HepG2 (cell line): ENCODE measurements around the gene ZNF503. TPM values are rescaled to one million over a fixed set of nuclear protein-coding genes. Genes with fewer than 3 reads are reported as not detected.

Experiments
- BCL6 ChIP-seq: IDR thresholded peaks from 2 replicates; pipeline ENCODE4 v1.6.1; 2016; ENCODE audit warnings: missing genetic modification reagents, missing compliant biosample characterization
- EEA1 ChIP-seq: sonication (generic); formaldehyde crosslinking; IDR thresholded peaks from 2 replicates; pipeline ENCODE4 v1.5.1; 2020; ENCODE audit warnings: mild to moderate bottlenecking, missing genetic modification reagents, borderline replicate concordance
- KLF9 ChIP-seq: IDR thresholded peaks from 2 replicates; pipeline ENCODE4 v1.6.1; 2016; ENCODE audit warnings: low read depth
- MED8 ChIP-seq: sonication (generic); formaldehyde crosslinking; IDR thresholded peaks from 2 replicates; pipeline ENCODE4 v1.8.1; 2023; ENCODE audit warnings: mild to moderate bottlenecking, missing genetic modification reagents; ENCODE audit not compliant: insufficient replicate concordance
- MEF2D ChIP-seq: sonication (generic); formaldehyde crosslinking; IDR thresholded peaks from 2 replicates; pipeline ENCODE4 v1.5.1; 2020; ENCODE audit warnings: mild to moderate bottlenecking, missing genetic modification reagents
- PHF8 ChIP-seq: sonication (generic); formaldehyde crosslinking; IDR thresholded peaks from 2 replicates; pipeline ENCODE4 v1.5.0; 2020; ENCODE audit warnings: missing genetic modification reagents
- POLR2AphosphoS5 ChIP-seq: IDR thresholded peaks from 2 replicates; pipeline ENCODE4 v1.6.1; 2012; ENCODE audit warnings: low read depth, low read length
- RXRB ChIP-seq: IDR thresholded peaks from 2 replicates; pipeline ENCODE4 v1.6.1; 2016; ENCODE audit warnings: borderline replicate concordance, missing genetic modification reagents, missing compliant biosample characterization
- SAP130 ChIP-seq: IDR thresholded peaks from 2 replicates; pipeline ENCODE4 v1.6.1; 2016; ENCODE audit warnings: low read depth
- SOX13 ChIP-seq, 3 experiments: fragments of 450-650 bp in 1 of 3; sonication (generic) in 1 of 3; formaldehyde crosslinking in 1 of 3; IDR thresholded peaks in 2 of 3; conservative IDR thresholded peaks in 1 of 3; 2 replicates each; pipeline versions ENCODE4 v1.5.0 to v1.6.1; 2016 to 2020; ENCODE audit warnings: antibody characterized with exemption in 1 of 3, mild to moderate bottlenecking in 1 of 3, missing compliant biosample characterization in 1 of 3, missing genetic modification reagents in 1 of 3, moderate library complexity in 1 of 3
- TEAD2 ChIP-seq: sonication (generic); formaldehyde crosslinking; IDR thresholded peaks from 2 replicates; pipeline ENCODE4 v1.9.0; 2021; ENCODE audit warnings: missing genetic modification reagents
- TSC22D2 ChIP-seq: sonication (generic); formaldehyde crosslinking; IDR thresholded peaks from 2 replicates; pipeline ENCODE4 v1.5.1; 2020; ENCODE audit warnings: missing genetic modification reagents, mild to moderate bottlenecking, borderline replicate concordance
- ZFAT ChIP-seq: sonication (generic); formaldehyde crosslinking; conservative IDR thresholded peaks from 2 replicates; pipeline ENCODE4 v1.8.1; 2023; ENCODE audit warnings: missing genetic modification reagents, inconsistent platforms
- ZMYM3 ChIP-seq: sonication (generic); formaldehyde crosslinking; IDR thresholded peaks from 2 replicates; pipeline ENCODE4 v1.5.1; 2020; ENCODE audit warnings: mild to moderate bottlenecking, missing genetic modification reagents
- ZMYM4 ChIP-seq: sonication (generic); formaldehyde crosslinking; IDR thresholded peaks from 2 replicates; pipeline ENCODE4 v1.8.1; 2023; ENCODE audit warnings: mild to moderate bottlenecking, missing genetic modification reagents
- ZNF562 ChIP-seq: sonication (generic); formaldehyde crosslinking; IDR thresholded peaks from 2 replicates; pipeline ENCODE4 v1.8.0; 2022; ENCODE audit warnings: missing genetic modification reagents, borderline replicate concordance
- ZNF616 ChIP-seq: sonication (generic); formaldehyde crosslinking; IDR thresholded peaks from 2 replicates; pipeline ENCODE4 v1.5.0; 2020; ENCODE audit warnings: low read depth, mild to moderate bottlenecking, missing genetic modification reagents
- ZNF629 ChIP-seq: sonication (generic); formaldehyde crosslinking; conservative IDR thresholded peaks from 2 replicates; pipeline ENCODE4 v1.5.0; 2020; ENCODE audit warnings: missing genetic modification reagents
- polyA plus RNA-seq, 8 experiments: library from polyadenylated mRNA; depleted of rRNA in 3 of 8; stranded (reverse) in 7 of 8; unstranded in 1 of 8; fragments of >200 nt; fragmentation: Illumina TruSeq in 4 of 8; extraction: Trizol in 4 of 8; gene quantifications; 2 replicates each; pipeline versions ENCODE4 v1.2.1 to v1.2.3, GENCODE V29; 2011 to 2016; ENCODE audit warnings: low read depth in 4 of 8, missing spikeins in 1 of 8, mixed read lengths in 1 of 8; ENCODE audit not compliant: insufficient read depth in 1 of 8
- total RNA-seq, 5 experiments: library from RNA; depleted of rRNA; stranded (reverse); fragments of >200 nt; fragmentation: Illumina TruSeq; extraction: Trizol; gene quantifications; 2 replicates each; pipeline ENCODE4 v1.2.3, GENCODE V29; 2016; ENCODE audit warnings: low read depth in 1 of 5
- TF ChIP-seq, protein P1 (sequence below): sonication (generic); formaldehyde crosslinking; IDR thresholded peaks from 2 replicates; pipeline ENCODE4 v1.5.0; 2020; ENCODE audit warnings: missing genetic modification reagents
- TF ChIP-seq, protein P2 (sequence below): IDR thresholded peaks from 2 replicates; pipeline ENCODE4 v1.6.1; 2012; ENCODE audit warnings: inconsistent platforms
- TF ChIP-seq, protein P3 (sequence below): sonication (generic); formaldehyde crosslinking; IDR thresholded peaks from 2 replicates; pipeline ENCODE4 v1.4.0; 2020; ENCODE audit warnings: mild to moderate bottlenecking, missing genetic modification reagents
- TF ChIP-seq, protein P4 (sequence below): sonication (generic); formaldehyde crosslinking; IDR thresholded peaks from 2 replicates; pipeline ENCODE4 v1.8.0; 2022; ENCODE audit warnings: missing genetic modification reagents, mild to moderate bottlenecking, moderate library complexity, borderline replicate concordance
- TF ChIP-seq, protein P5 (sequence below): IDR thresholded peaks from 2 replicates; pipeline ENCODE4 v1.6.1; 2016; ENCODE audit warnings: low read depth, borderline replicate concordance

The ZNF503 gene
- total and polyA plus RNA-seq, 2 of the 13 experiments (the other 11 are each of a cell fraction or from before 2014, with no cell fraction given): 2.7 to 8.3 TPM

DNA sequence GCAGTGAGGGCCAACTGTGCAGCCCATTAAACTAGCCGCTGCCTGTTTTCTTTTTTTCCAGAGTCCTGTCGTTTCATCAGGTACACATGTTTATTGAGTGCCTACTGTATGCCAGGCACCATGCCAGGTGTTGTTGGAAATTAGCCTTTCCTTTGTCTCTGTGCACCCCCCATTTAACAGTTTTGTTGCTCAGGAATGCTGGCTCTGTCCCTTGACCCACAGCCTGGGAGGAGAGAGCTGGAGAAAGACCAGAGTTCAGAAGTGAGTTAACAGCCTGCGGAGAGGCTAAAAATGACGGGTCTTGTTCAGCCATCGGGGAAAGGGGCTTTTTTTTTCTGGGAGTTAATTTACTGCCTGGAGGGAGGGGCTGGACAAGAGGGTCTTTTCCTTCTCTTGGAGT, 31.2 kb upstream of the ZNF503 start (continued):
- TF ChIP-seq, protein P1, sequence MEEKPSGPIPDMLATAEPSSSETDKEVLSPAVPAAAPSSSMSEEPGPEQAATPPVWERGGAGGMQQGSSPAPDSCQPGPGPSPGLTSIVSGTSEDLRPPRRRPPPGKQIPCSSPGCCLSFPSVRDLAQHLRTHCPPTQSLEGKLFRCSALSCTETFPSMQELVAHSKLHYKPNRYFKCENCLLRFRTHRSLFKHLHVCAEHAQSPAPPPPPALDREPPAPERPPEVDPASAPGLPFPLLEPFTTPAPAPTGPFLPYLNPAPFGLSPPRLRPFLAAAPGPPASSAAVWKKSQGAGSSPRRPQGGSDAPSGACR (CRISPR knock-in tag): 0 out of 2 replicates have a peak, but pooled peaks have one; percentile 41
- TF ChIP-seq ZMYM4 (0 out of 2 replicates have a peak, but pooled peaks have one; percentile 29), KLF9 (CRISPR knock-in tag) (no peak), BCL6 (CRISPR knock-in tag) (0 out of 2 replicates have a peak, but pooled peaks have one; percentile 22), MEF2D (CRISPR knock-in tag) (peak; percentile 33; the same call in 1 of the 2 replicates), ZFAT (CRISPR knock-in tag) (no peak), SAP130 (CRISPR knock-in tag) (peak; percentile 49; the same call in 1 of the 2 replicates), RXRB (CRISPR knock-in tag) (0 out of 2 replicates have a peak, but pooled peaks have one; percentile 18), TEAD2 (CRISPR knock-in tag) (no peak), TSC22D2 (CRISPR knock-in tag) (no peak), SOX13 (IDR thresholded peaks at IDR 0.05) (no peak), SOX13 (CRISPR knock-in tag; conservative IDR thresholded peaks at IDR 0.05 in 1 of 2, IDR thresholded peaks at IDR 0.05 in 1 of 2) (peak in 1 of 2 experiments; percentile 59; a peak in 2 of 4 replicates), PHF8 (CRISPR knock-in tag) (peak; percentile 4; the same call in 1 of the 2 replicates), ZNF562 (no peak), EEA1 (no peak), POLR2AphosphoS5 (0 out of 2 replicates have a peak, but pooled peaks have one; percentile 26), MED8 (CRISPR knock-in tag) (peak; percentile 7), ZNF629 (CRISPR knock-in tag) (peak; percentile 74), ZMYM3 (CRISPR knock-in tag) (peak; percentile 54; the same call in 1 of the 2 replicates), ZNF616 (CRISPR knock-in tag) (no peak)
- TF ChIP-seq, protein P2, sequence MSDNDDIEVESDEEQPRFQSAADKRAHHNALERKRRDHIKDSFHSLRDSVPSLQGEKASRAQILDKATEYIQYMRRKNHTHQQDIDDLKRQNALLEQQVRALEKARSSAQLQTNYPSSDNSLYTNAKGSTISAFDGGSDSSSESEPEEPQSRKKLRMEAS: peak; percentile 15
- TF ChIP-seq, protein P3, sequence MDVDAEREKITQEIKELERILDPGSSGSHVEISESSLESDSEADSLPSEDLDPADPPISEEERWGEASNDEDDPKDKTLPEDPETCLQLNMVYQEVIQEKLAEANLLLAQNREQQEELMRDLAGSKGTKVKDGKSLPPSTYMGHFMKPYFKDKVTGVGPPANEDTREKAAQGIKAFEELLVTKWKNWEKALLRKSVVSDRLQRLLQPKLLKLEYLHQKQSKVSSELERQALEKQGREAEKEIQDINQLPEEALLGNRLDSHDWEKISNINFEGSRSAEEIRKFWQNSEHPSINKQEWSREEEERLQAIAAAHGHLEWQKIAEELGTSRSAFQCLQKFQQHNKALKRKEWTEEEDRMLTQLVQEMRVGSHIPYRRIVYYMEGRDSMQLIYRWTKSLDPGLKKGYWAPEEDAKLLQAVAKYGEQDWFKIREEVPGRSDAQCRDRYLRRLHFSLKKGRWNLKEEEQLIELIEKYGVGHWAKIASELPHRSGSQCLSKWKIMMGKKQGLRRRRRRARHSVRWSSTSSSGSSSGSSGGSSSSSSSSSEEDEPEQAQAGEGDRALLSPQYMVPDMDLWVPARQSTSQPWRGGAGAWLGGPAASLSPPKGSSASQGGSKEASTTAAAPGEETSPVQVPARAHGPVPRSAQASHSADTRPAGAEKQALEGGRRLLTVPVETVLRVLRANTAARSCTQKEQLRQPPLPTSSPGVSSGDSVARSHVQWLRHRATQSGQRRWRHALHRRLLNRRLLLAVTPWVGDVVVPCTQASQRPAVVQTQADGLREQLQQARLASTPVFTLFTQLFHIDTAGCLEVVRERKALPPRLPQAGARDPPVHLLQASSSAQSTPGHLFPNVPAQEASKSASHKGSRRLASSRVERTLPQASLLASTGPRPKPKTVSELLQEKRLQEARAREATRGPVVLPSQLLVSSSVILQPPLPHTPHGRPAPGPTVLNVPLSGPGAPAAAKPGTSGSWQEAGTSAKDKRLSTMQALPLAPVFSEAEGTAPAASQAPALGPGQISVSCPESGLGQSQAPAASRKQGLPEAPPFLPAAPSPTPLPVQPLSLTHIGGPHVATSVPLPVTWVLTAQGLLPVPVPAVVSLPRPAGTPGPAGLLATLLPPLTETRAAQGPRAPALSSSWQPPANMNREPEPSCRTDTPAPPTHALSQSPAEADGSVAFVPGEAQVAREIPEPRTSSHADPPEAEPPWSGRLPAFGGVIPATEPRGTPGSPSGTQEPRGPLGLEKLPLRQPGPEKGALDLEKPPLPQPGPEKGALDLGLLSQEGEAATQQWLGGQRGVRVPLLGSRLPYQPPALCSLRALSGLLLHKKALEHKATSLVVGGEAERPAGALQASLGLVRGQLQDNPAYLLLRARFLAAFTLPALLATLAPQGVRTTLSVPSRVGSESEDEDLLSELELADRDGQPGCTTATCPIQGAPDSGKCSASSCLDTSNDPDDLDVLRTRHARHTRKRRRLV: 0 out of 2 replicates have a peak, but pooled peaks have one; percentile 32
- TF ChIP-seq, protein P4, sequence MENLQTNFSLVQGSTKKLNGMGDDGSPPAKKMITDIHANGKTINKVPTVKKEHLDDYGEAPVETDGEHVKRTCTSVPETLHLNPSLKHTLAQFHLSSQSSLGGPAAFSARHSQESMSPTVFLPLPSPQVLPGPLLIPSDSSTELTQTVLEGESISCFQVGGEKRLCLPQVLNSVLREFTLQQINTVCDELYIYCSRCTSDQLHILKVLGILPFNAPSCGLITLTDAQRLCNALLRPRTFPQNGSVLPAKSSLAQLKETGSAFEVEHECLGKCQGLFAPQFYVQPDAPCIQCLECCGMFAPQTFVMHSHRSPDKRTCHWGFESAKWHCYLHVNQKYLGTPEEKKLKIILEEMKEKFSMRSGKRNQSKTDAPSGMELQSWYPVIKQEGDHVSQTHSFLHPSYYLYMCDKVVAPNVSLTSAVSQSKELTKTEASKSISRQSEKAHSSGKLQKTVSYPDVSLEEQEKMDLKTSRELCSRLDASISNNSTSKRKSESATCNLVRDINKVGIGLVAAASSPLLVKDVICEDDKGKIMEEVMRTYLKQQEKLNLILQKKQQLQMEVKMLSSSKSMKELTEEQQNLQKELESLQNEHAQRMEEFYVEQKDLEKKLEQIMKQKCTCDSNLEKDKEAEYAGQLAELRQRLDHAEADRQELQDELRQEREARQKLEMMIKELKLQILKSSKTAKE (CRISPR knock-in tag): no peak
- TF ChIP-seq, protein P5, sequence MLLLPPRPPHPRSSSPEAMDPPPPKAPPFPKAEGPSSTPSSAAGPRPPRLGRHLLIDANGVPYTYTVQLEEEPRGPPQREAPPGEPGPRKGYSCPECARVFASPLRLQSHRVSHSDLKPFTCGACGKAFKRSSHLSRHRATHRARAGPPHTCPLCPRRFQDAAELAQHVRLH (CRISPR knock-in tag): no peak
